ENCODE measurements around the gene RAMP1. TPM values are rescaled to one million over a fixed set of nuclear protein-coding genes. Genes with fewer than 3 reads are reported as not detected.
"Not testable (repeated sequence)": the region's sequence is repeated elsewhere in the genome, so short reads cannot be mapped to it uniquely, and the experiment has no call there.

RAMP1 gene
- total RNA-seq, 6 experiments from 2014 or later, result 0.38 to 1.3 (median 0.48) TPM; not detected in 1

GRCh38 chr2:237866101-237866621, 6.7 kb downstream of the RAMP1 start:
- DNase-seq, result no peak
- Mint-ChIP-seq H3K27me3 (ENCODE audit: insufficient read depth) (peaks cover 7% of the 10 kb centered on the region), H3K27ac (peak overlapping the region; percentile 82), H3K36me3 (ENCODE audit: low read depth) (no peaks in the 10 kb centered on the region), H3K4me3 (peak overlapping the region; percentile 57), H3K9me3 (no peaks in the 10 kb centered on the region), H3K4me1 (ENCODE audit: low read depth) (peaks cover 40% of the 10 kb centered on the region)
- TF ChIP-seq CTCF (IDR thresholded peaks at IDR 0.05), result no peak

GRCh38 chr2:237867465-237867864, 8.0 kb downstream of the RAMP1 start:
- no peaks in the 10 kb centered on the region for H3K9me3 Mint-ChIP-seq
- H3K27me3 Mint-ChIP-seq (ENCODE audit: insufficient read depth), result peaks cover 7% of the 10 kb centered on the region
- no peak overlapping the region for H3K27ac Mint-ChIP-seq
- DNase-seq, result no peak
- H3K36me3 Mint-ChIP-seq (ENCODE audit: low read depth), result no peaks in the 10 kb centered on the region
- H3K4me1 Mint-ChIP-seq (ENCODE audit: low read depth), result peaks cover 41% of the 10 kb centered on the region
- TF ChIP-seq CTCF (IDR thresholded peaks at IDR 0.05), result no peak
- H3K4me3 Mint-ChIP-seq, result no peak overlapping the region

- not testable (repeated sequence) for H3K27me3 Mint-ChIP-seq (ENCODE audit: insufficient read depth); H3K36me3 Mint-ChIP-seq (ENCODE audit: low read depth); H3K4me3 Mint-ChIP-seq; H3K9me3 Mint-ChIP-seq; H3K27ac Mint-ChIP-seq; DNase-seq
- H3K4me1 Mint-ChIP-seq (ENCODE audit: low read depth), result peaks cover 41% of the 10 kb centered on the region
Observed at GRCh38 chr2:237868074-237868473, 8.7 kb downstream of the RAMP1 start.

GRCh38 chr2:237868631-237869342, 9.4 kb downstream of the RAMP1 start:
- peaks cover 46% of the 10 kb centered on the region for H3K4me1 Mint-ChIP-seq (ENCODE audit: low read depth)
- no peaks in the 10 kb centered on the region for H3K36me3 Mint-ChIP-seq (ENCODE audit: low read depth)
- no peak for DNase-seq
- no peak overlapping the region; the same call in 1 of the 2 replicates for H3K4me3 Mint-ChIP-seq
- no peak overlapping the region for H3K27ac Mint-ChIP-seq
- H3K27me3 Mint-ChIP-seq (ENCODE audit: insufficient read depth), result peaks cover 7% of the 10 kb centered on the region
- no peaks in the 10 kb centered on the region for H3K9me3 Mint-ChIP-seq
- no peak for TF ChIP-seq CTCF (IDR thresholded peaks at IDR 0.05)

- H3K36me3 Mint-ChIP-seq (ENCODE audit: low read depth), result no peaks in the 10 kb centered on the region
- no peak overlapping the region for H3K27ac Mint-ChIP-seq
- H3K9me3 Mint-ChIP-seq, result no peaks in the 10 kb centered on the region
- peaks cover 7% of the 10 kb centered on the region for H3K27me3 Mint-ChIP-seq (ENCODE audit: insufficient read depth)
- peaks cover 49% of the 10 kb centered on the region for H3K4me1 Mint-ChIP-seq (ENCODE audit: low read depth)
- H3K4me3 Mint-ChIP-seq, result no peak overlapping the region
- no peak for TF ChIP-seq CTCF (IDR thresholded peaks at IDR 0.05)
- no peak for DNase-seq
Observed at GRCh38 chr2:237869343-237870102, 10.1 kb downstream of the RAMP1 start.

- Mint-ChIP-seq H3K4me3 (no peak overlapping the region), H3K27ac (no peak overlapping the region), H3K4me1 (ENCODE audit: low read depth) (peaks cover 48% of the 10 kb centered on the region), H3K9me3 (no peaks in the 10 kb centered on the region), H3K36me3 (ENCODE audit: low read depth) (no peaks in the 10 kb centered on the region), H3K27me3 (ENCODE audit: insufficient read depth) (peaks cover 7% of the 10 kb centered on the region)
- no peak for DNase-seq
- no peak for TF ChIP-seq CTCF (IDR thresholded peaks at IDR 0.05)
Observed at GRCh38 chr2:237870126-237870525, 10.7 kb downstream of the RAMP1 start.

Data from HFFc6 (cell line).